Lower lobe of right lung (tissue), 2 donors: Measurements from ENCODE around the gene STK31. TPM values are rescaled to one million over a fixed set of nuclear protein-coding genes. Genes with fewer than 3 reads are reported as not detected.
"Not testable (repeated sequence)": the region's sequence is repeated elsewhere in the genome, so short reads cannot be mapped to it uniquely, and the experiment has no call there.

ENCODE experiments used
- ATAC-seq, 2 donors: fragments of 200-7000 bp; cut with Tn5 transposase; one replicate each; pipeline ENCODE4 v1.9.1; 2020 to 2022; ENCODE audit warnings: mild to moderate bottlenecking in 2 of 2, moderate library complexity in 2 of 2
- DNase-seq: peaks from one replicate; pipeline ENCODE4 v3.0.0-alpha.2; 2020
- H3K27ac ChIP-seq: fragments of 200-600 bp; one replicate; pipeline ENCODE4 v1.8.0; 2022
- H3K27me3 ChIP-seq: fragments of 200-600 bp; one replicate; pipeline ENCODE4 v1.8.0; 2022; ENCODE audit warnings: low read depth
- H3K36me3 ChIP-seq: fragments of 200-600 bp; one replicate; pipeline ENCODE4 v1.8.0; 2022; ENCODE audit warnings: mild to moderate bottlenecking
- H3K4me1 ChIP-seq: fragments of 200-600 bp; one replicate; pipeline ENCODE4 v1.8.0; 2022
- H3K4me3 ChIP-seq: fragments of 200-600 bp; one replicate; pipeline ENCODE4 v1.8.0; 2022; ENCODE audit warnings: mild to moderate bottlenecking
- H3K9me3 ChIP-seq: fragments of 200-600 bp; one replicate; pipeline ENCODE4 v1.8.0; 2022
- intact Hi-C: fragments of 100-400 bp; cut with DNase I; formaldehyde crosslinking; loops from one replicate; pipeline ENCODE4 v1.11.0; 2022
- total RNA-seq: library from RNA; stranded (reverse); fragmentation: NEBNext Ultra II Directional; extraction: Animal tissue kit (Norgen Biotek cat#: 25700); gene quantifications from one replicate; pipeline ENCODE4 v1.2.1, GENCODE V29; 2021
- TF ChIP-seq, protein P1 (sequence below): fragments of 200-600 bp; IDR thresholded peaks from one replicate; pipeline ENCODE4 v1.8.0; 2022; ENCODE audit warnings: antibody characterized with exemption, mild to moderate bottlenecking
- donor health status: DM: no; HTN: yes; CAD: no; lungs with severe emphysema.

STK31 gene
- total RNA-seq, 1 donor from 2014 or later, result 1.0 TPM

- H3K4me1 ChIP-seq, result no peaks in the 10 kb centered on the region
- intact Hi-C loops, result no loop called here
- no peak overlapping the region for H3K4me3 ChIP-seq
- no peak overlapping the region for H3K27ac ChIP-seq
- DNase-seq (no peak), ATAC-seq (no peak)
- no peaks in the 10 kb centered on the region for H3K36me3 ChIP-seq
- H3K27me3 ChIP-seq, result no peaks in the 10 kb centered on the region
- TF ChIP-seq, protein P1, sequence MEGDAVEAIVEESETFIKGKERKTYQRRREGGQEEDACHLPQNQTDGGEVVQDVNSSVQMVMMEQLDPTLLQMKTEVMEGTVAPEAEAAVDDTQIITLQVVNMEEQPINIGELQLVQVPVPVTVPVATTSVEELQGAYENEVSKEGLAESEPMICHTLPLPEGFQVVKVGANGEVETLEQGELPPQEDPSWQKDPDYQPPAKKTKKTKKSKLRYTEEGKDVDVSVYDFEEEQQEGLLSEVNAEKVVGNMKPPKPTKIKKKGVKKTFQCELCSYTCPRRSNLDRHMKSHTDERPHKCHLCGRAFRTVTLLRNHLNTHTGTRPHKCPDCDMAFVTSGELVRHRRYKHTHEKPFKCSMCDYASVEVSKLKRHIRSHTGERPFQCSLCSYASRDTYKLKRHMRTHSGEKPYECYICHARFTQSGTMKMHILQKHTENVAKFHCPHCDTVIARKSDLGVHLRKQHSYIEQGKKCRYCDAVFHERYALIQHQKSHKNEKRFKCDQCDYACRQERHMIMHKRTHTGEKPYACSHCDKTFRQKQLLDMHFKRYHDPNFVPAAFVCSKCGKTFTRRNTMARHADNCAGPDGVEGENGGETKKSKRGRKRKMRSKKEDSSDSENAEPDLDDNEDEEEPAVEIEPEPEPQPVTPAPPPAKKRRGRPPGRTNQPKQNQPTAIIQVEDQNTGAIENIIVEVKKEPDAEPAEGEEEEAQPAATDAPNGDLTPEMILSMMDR, result no peak
- H3K9me3 ChIP-seq, result no peaks in the 10 kb centered on the region
These were observed 58.0 kb downstream of the STK31 start for GRCh38 chr7:23768022-23768421.

- intact Hi-C loops, H3K27me3 ChIP-seq, H3K4me3 ChIP-seq, H3K4me1 ChIP-seq, DNase-seq, ATAC-seq, H3K36me3 ChIP-seq, H3K27ac ChIP-seq, H3K9me3 ChIP-seq: not testable (repeated sequence)
These were observed 69.3 kb downstream of the STK31 start for GRCh38 chr7:23779185-23779800.

- no peaks in the 10 kb centered on the region for H3K4me1 ChIP-seq
- no peak for ATAC-seq
- TF ChIP-seq, protein P1, result no peak
- no peak overlapping the region for H3K27ac ChIP-seq
- intact Hi-C loops, result no loop called here
- no peak for DNase-seq
- no peaks in the 10 kb centered on the region for H3K36me3 ChIP-seq
- no peak overlapping the region for H3K4me3 ChIP-seq
- H3K9me3 ChIP-seq, result no peaks in the 10 kb centered on the region
- no peaks in the 10 kb centered on the region for H3K27me3 ChIP-seq
These were observed 73.1 kb downstream of the STK31 start for GRCh38 chr7:23783115-23783514.

- TF ChIP-seq, protein P1, result no peak
- Histone ChIP-seq H3K36me3 (no peaks in the 10 kb centered on the region), H3K4me1 (no peaks in the 10 kb centered on the region), H3K27me3 (no peaks in the 10 kb centered on the region), H3K9me3 (no peaks in the 10 kb centered on the region), H3K27ac (no peak overlapping the region), H3K4me3 (no peak overlapping the region)
- intact Hi-C loops, result no loop called here
- no peak for ATAC-seq
- no peak for DNase-seq
These were observed 77.3 kb downstream of the STK31 start for GRCh38 chr7:23787272-23787671.

- TF ChIP-seq, protein P1, result no peak
- intact Hi-C loops, result no loop called here
- ATAC-seq (no peak), DNase-seq (no peak)
- H3K36me3 ChIP-seq, result no peaks in the 10 kb centered on the region
- H3K4me1 ChIP-seq, result no peaks in the 10 kb centered on the region
- no peaks in the 10 kb centered on the region for H3K27me3 ChIP-seq
- H3K4me3 ChIP-seq, result no peak overlapping the region
- H3K27ac ChIP-seq, result no peak overlapping the region
- no peaks in the 10 kb centered on the region for H3K9me3 ChIP-seq
These were observed 78.8 kb downstream of the STK31 start for GRCh38 chr7:23788843-23789242.

DNA sequence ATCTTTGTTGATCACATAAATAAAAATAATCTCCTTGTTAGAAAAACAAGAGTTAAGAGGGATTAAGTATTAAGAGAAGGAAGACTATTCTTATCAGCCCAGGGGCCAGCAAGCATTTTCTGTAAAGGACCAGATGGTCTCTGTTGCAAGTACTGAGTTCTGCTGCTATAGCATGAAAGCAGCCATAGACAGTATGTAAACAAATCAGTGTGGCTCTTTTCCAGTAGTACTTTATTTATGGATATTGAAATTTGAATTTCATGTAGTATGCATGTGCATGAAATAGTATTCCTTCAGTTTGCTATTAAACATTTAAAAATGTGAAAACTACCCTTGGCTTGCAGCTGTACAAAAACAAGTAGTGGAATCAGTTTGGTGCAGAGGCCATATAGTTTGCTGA, 81.7 kb downstream of the STK31 start:
- no peak for ATAC-seq
- H3K4me1 ChIP-seq, result no peaks in the 10 kb centered on the region
- no peak overlapping the region for H3K4me3 ChIP-seq
- no peak for DNase-seq
- H3K27ac ChIP-seq, result no peak overlapping the region
- intact Hi-C loops, result no loop called here
- H3K36me3 ChIP-seq, result no peaks in the 10 kb centered on the region
- peaks cover 19% of the 10 kb centered on the region for H3K9me3 ChIP-seq
- TF ChIP-seq, protein P1, result no peak
- H3K27me3 ChIP-seq, result no peaks in the 10 kb centered on the region
